ENCODE measurements around the gene SKP1.

GRCh38 chr5:134125039-134126015, 51.4 kb downstream of the SKP1 start:
- TF ChIP-seq CTCF (IDR thresholded peaks at IDR 0.05; ENCODE audit: low read depth, low read length, poor library complexity, severe bottlenecking) (no peak), EZH2phosphoT487 (IDR thresholded peaks at IDR 0.05; ENCODE audit: borderline replicate concordance, low read length) (no peak)

All from DOHH2 (cell line).